WTC11 (cell line): Measurements from ENCODE around the gene PTPRT. TPM values are rescaled to one million over a fixed set of nuclear protein-coding genes. Genes with fewer than 3 reads are reported as not detected.

Source experiments
- ATAC-seq: fragments of 200-7000 bp; cut with Tn5 transposase; 2 replicates; pipeline ENCODE4 v1.10.0; 2021; ENCODE audit warnings: mild to moderate bottlenecking, moderate library complexity
- CTCF ChIA-PET: fragments of 300-600 bp; sonication (Branson Sonifier 250); formaldehyde crosslinking; loops from one replicate; lab custom pipeline; 2021; ENCODE audit warnings: antibody characterized with exemption; lab: Charles Lee
- POLR2A ChIA-PET: fragments of 350-600 bp; sonication (Branson Sonifier 250); formaldehyde crosslinking; loops from one replicate; lab custom pipeline; 2021; ENCODE audit warnings: antibody characterized with exemption; lab: Charles Lee
- DNase-seq: peaks from one replicate; pipeline ENCODE4 v3.0.0; 2021; ENCODE audit warnings: low spot score
- H3K27ac Mint-ChIP-seq: 2 replicates; pipeline ENCODE4 v1.8.0; 2021; ENCODE audit warnings: mixed read lengths
- H3K27me3 Mint-ChIP-seq: 2 replicates; pipeline ENCODE4 v1.8.0; 2021; ENCODE audit warnings: low read depth, mild to moderate bottlenecking, moderate library complexity, mixed read lengths
- H3K36me3 Mint-ChIP-seq: 2 replicates; pipeline ENCODE4 v1.8.0; 2021; ENCODE audit warnings: mixed read lengths
- H3K4me1 Mint-ChIP-seq: 2 replicates; pipeline ENCODE4 v1.8.0; 2022; ENCODE audit warnings: mixed read lengths
- H3K4me3 Mint-ChIP-seq: 2 replicates; pipeline ENCODE4 v1.8.0; 2021; ENCODE audit warnings: mild to moderate bottlenecking, moderate library complexity, mixed read lengths
- H3K9me3 Mint-ChIP-seq: 2 replicates; pipeline ENCODE4 v1.8.0; 2021; ENCODE audit warnings: mixed read lengths
- ATF1 ChIP-seq: sonication (generic); formaldehyde crosslinking; IDR thresholded peaks from 2 replicates; pipeline ENCODE4 v1.8.1; 2023; ENCODE audit warnings: mild to moderate bottlenecking, moderate library complexity, missing genetic modification reagents
- CBFB ChIP-seq: sonication (generic); formaldehyde crosslinking; IDR thresholded peaks from 2 replicates; pipeline ENCODE4 v1.8.1; 2022; ENCODE audit warnings: mild to moderate bottlenecking, low read depth, missing genetic modification reagents
- CREB1 ChIP-seq: sonication (generic); formaldehyde crosslinking; IDR thresholded peaks from 2 replicates; pipeline ENCODE4 v1.8.0; 2023; ENCODE audit warnings: mild to moderate bottlenecking, missing genetic modification reagents
- CREM ChIP-seq: sonication (generic); formaldehyde crosslinking; IDR thresholded peaks from 2 replicates; pipeline ENCODE4 v1.8.1; 2022; ENCODE audit warnings: mild to moderate bottlenecking, missing genetic modification reagents, moderate library complexity
- CTCF ChIP-seq: fragments of 200-600 bp; IDR thresholded peaks from 2 replicates; pipeline ENCODE4 v1.8.0; 2022; ENCODE audit warnings: antibody characterized with exemption
- E2F4 ChIP-seq: sonication (generic); formaldehyde crosslinking; IDR thresholded peaks from 2 replicates; pipeline ENCODE4 v1.8.1; 2022; ENCODE audit warnings: low read depth, mild to moderate bottlenecking, moderate library complexity, missing genetic modification reagents, borderline replicate concordance
- ELF4 ChIP-seq: sonication (generic); formaldehyde crosslinking; IDR thresholded peaks from 2 replicates; pipeline ENCODE4 v1.8.1; 2022; ENCODE audit warnings: low read depth, mild to moderate bottlenecking, moderate library complexity, missing genetic modification reagents
- EMX1 ChIP-seq: fragments of 250-450 bp; sonication (Bioruptor Pico); IDR thresholded peaks from 2 replicates; pipeline ENCODE4 v1.8.0; 2021; ENCODE audit warnings: mild to moderate bottlenecking
- GTF2I ChIP-seq: fragments of 250-450 bp; sonication (Bioruptor Pico); conservative IDR thresholded peaks from 2 replicates; pipeline ENCODE4 v1.4.0; 2021; ENCODE audit warnings: mild to moderate bottlenecking
- MXD4 ChIP-seq: fragments of 250-450 bp; sonication (Bioruptor Pico); IDR thresholded peaks from 2 replicates; pipeline ENCODE4 v1.8.0; 2021; ENCODE audit warnings: mild to moderate bottlenecking, moderate library complexity, borderline replicate concordance
- NR2C2 ChIP-seq: sonication (generic); formaldehyde crosslinking; IDR thresholded peaks from 2 replicates; pipeline ENCODE4 v1.8.0; 2022; ENCODE audit warnings: mild to moderate bottlenecking, missing genetic modification reagents
- NR3C1 ChIP-seq: sonication (generic); formaldehyde crosslinking; conservative IDR thresholded peaks from 2 replicates; pipeline ENCODE4 v1.8.1; 2023; ENCODE audit warnings: low read depth, mild to moderate bottlenecking, missing genetic modification reagents
- SOX15 ChIP-seq: fragments of 250-450 bp; sonication (Bioruptor Pico); IDR thresholded peaks from 2 replicates; pipeline ENCODE4 v1.9.0; 2021; ENCODE audit warnings: mild to moderate bottlenecking
- STAT6 ChIP-seq: sonication (generic); formaldehyde crosslinking; conservative IDR thresholded peaks from 2 replicates; pipeline ENCODE4 v1.8.1; 2023; ENCODE audit warnings: mild to moderate bottlenecking, low read depth, missing genetic modification reagents, moderate library complexity
- TEAD4 ChIP-seq: sonication (generic); formaldehyde crosslinking; IDR thresholded peaks from 2 replicates; pipeline ENCODE4 v1.8.0; 2022; ENCODE audit warnings: mild to moderate bottlenecking, missing genetic modification reagents
- ZBTB43 ChIP-seq: sonication (generic); formaldehyde crosslinking; IDR thresholded peaks from 2 replicates; pipeline ENCODE4 v1.8.1; 2023; ENCODE audit warnings: mild to moderate bottlenecking, missing genetic modification reagents
- ZNF121 ChIP-seq: sonication (generic); formaldehyde crosslinking; IDR thresholded peaks from 2 replicates; pipeline ENCODE4 v1.8.0; 2023; ENCODE audit warnings: missing genetic modification reagents
- ZNF232 ChIP-seq: sonication (generic); formaldehyde crosslinking; IDR thresholded peaks from 2 replicates; pipeline ENCODE4 v1.8.0; 2022; ENCODE audit warnings: mild to moderate bottlenecking, missing genetic modification reagents
- ZNF317 ChIP-seq: sonication (generic); formaldehyde crosslinking; IDR thresholded peaks from 2 replicates; pipeline ENCODE4 v1.8.1; 2023; ENCODE audit warnings: low read depth, mild to moderate bottlenecking, moderate library complexity, missing genetic modification reagents, borderline replicate concordance
- total RNA-seq: library from RNA; stranded (reverse); gene quantifications from 3 replicates; pipeline ENCODE4 v1.2.3, GENCODE V29; 2021

The PTPRT gene
- total RNA-seq, 1 experiment from 2014 or later = 1.1 TPM

GRCh38 chr20:43032459-43032858 lies 157.2 kb downstream of the PTPRT start:
- H3K4me1 Mint-ChIP-seq = peaks cover 33% of the 10 kb centered on the region
- H3K27me3 Mint-ChIP-seq = peaks cover 35% of the 10 kb centered on the region
- CTCF ChIA-PET = interaction anchor here (0.7 to 1.1 kb wide), 4 partner anchors 14 to 1143 kb away, joined by 3 to 4 read pairs (median 3); no protein-coding TSS in a partner anchor
- no peaks in the 10 kb centered on the region for H3K36me3 Mint-ChIP-seq
- peak; percentile 40 for DNase-seq
- H3K9me3 Mint-ChIP-seq = peaks cover 9% of the 10 kb centered on the region; the same call in 1 of the 2 replicates
- H3K4me3 Mint-ChIP-seq = no peak overlapping the region
- TF ChIP-seq ZNF232 (CRISPR knock-in tag) (no peak), ZNF317 (CRISPR knock-in tag) (no peak)
- POLR2A ChIA-PET = interaction anchor here (0.7 kb wide), 1 partner anchor 446 kb away, joined by 4 read pairs; no protein-coding TSS in a partner anchor
- H3K27ac Mint-ChIP-seq = no peak overlapping the region
- ATAC-seq = peak; percentile 65

- Mint-ChIP-seq H3K4me1 (peaks cover 28% of the 10 kb centered on the region), H3K36me3 (no peaks in the 10 kb centered on the region), H3K27ac (no peak overlapping the region), H3K4me3 (no peak overlapping the region), H3K9me3 (peaks cover 9% of the 10 kb centered on the region; the same call in 1 of the 2 replicates), H3K27me3 (peaks cover 38% of the 10 kb centered on the region)
- TF ChIP-seq TEAD4 (CRISPR knock-in tag) (no peak), NR2C2 (CRISPR knock-in tag) (no peak), CBFB (CRISPR knock-in tag) (no peak), ELF4 (CRISPR knock-in tag) (no peak), SOX15 (CRISPR knock-in tag) (no peak), ZNF232 (CRISPR knock-in tag) (no peak), CTCF (no peak), NR3C1 (no peak), ZNF121 (CRISPR knock-in tag) (no peak), CREB1 (CRISPR knock-in tag) (no peak), CREM (no peak), ATF1 (CRISPR knock-in tag) (no peak), STAT6 (CRISPR knock-in tag) (no peak), GTF2I (no peak), ZBTB43 (CRISPR knock-in tag) (no peak), EMX1 (CRISPR knock-in tag) (no peak), MXD4 (no peak), E2F4 (CRISPR knock-in tag) (no peak)
- POLR2A ChIA-PET = no interaction called here
- CTCF ChIA-PET = no interaction called here
- ATAC-seq = no peak
- DNase-seq = no peak
Measured at GRCh38 chr20:43029176-43029575, 160.5 kb downstream of the PTPRT start.
